SH-SY5Y (cell line): ENCODE data around the gene RGL1.

Experiments
- GATA2 ChIP-seq: IDR thresholded peaks from 2 replicates; pipeline ENCODE4 v1.6.1; 2011; ENCODE audit warnings: mild to moderate bottlenecking, low read depth, low read length
- GATA3 ChIP-seq: IDR thresholded peaks from 2 replicates; pipeline ENCODE4 v1.6.1; 2011; ENCODE audit warnings: low read depth, mild to moderate bottlenecking, low read length, moderate library complexity

DNA sequence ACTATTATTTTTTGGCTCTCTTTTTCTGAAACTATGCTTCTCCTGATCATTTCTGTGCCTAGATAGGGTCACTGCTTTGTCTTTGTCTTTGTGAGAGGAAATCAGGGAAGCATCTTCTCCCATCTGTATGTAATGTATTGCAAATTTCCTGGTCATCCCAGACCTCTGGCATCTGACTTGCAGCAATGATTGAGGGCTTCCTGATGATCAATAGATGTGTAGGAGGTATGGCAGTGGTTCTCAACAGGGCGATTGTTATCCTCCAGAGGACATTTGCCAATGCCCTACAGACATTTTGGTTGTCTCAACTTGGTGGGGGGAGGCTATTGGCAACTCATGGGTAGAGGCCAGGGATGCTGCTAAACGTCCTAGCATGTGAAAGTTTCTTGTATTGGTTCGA is 64.7 kb downstream of the RGL1 start:
- TF ChIP-seq GATA3 (no peak), GATA2 (no peak)
